ENCODE measurements around the gene DBX2. TPM values are rescaled to one million over a fixed set of nuclear protein-coding genes. Genes with fewer than 3 reads are reported as not detected.
"Not testable (repeated sequence)": the region's sequence is repeated elsewhere in the genome, so short reads cannot be mapped to it uniquely, and the experiment has no call there.

Gene DBX2
- total and polyA plus RNA-seq, 2 of the 4 experiments (the other 2 are of a cell fraction), result not detected

DNA sequence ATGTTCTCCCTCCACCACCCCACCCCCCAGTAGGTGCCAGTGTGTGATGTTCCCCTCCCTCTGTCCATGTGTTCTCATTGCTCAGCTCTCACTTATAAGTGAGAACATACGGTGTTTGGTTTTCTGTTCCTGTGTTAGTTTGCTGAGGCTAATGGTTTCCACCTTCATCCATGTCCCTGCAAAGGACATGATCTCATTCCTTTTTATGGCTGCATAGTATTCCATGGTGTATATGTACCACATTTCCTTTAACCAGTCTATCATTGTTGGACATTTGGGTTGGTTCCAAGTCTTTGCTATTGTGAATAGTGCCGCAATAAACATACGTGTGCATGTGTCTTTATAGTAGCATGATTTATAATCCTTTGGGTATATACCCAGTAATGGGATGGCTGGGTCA, 33.3 kb upstream of the DBX2 start:
- DNase-seq; H3K4ac ChIP-seq (ENCODE audit: low read depth, low read length); H3K4me1 ChIP-seq (ENCODE audit: control insufficient read depth, insufficient read depth, low read length); H3K9me3 ChIP-seq (ENCODE audit: control insufficient read depth, insufficient read depth, low read length); POLR2A ChIA-PET (ENCODE audit: unreplicated experiment); H3K23ac ChIP-seq (ENCODE audit: low read depth, low read length); H3K36me3 ChIP-seq (ENCODE audit: control insufficient read depth, insufficient read depth, low read length); H3K56ac ChIP-seq (ENCODE audit: extremely low read depth, insufficient read depth, low read length); H4K91ac ChIP-seq (ENCODE audit: insufficient read depth, low read depth, low read length); H3K79me1 ChIP-seq (ENCODE audit: low read depth in 1 of 2, low read length in 2 of 2); H3K14ac ChIP-seq (replicated peaks; ENCODE audit: low read depth, low read length); H3K27ac ChIP-seq (ENCODE audit: insufficient read depth, low read length); H2AFZ ChIP-seq (replicated peaks; ENCODE audit: low read length, poor library complexity); BruUV-seq (replicated peaks); H2BK20ac ChIP-seq (ENCODE audit: low read depth, low read length); H3K4me3 ChIP-seq (ENCODE audit: insufficient read depth, low read depth, low read length); CTCF ChIA-PET; H2BK5ac ChIP-seq (ENCODE audit: low read depth, low read length, poor library complexity, severe bottlenecking); in situ Hi-C loops (cut with MboI; ENCODE audit: low sequenced_read_pairs); H3K9ac ChIP-seq (ENCODE audit: low read depth, low read length); H2BK15ac ChIP-seq (ENCODE audit: low read depth, low read length); H2BK120ac ChIP-seq (ENCODE audit: low read depth, low read length); H4K5ac ChIP-seq (ENCODE audit: low read depth, low read length); H3K4me2 ChIP-seq (ENCODE audit: low read depth, low read length); H3K9me1 ChIP-seq (ENCODE audit: insufficient read depth, low read length); H3K27me3 ChIP-seq (ENCODE audit: control insufficient read depth, insufficient read depth, low read length); H3K18ac ChIP-seq (ENCODE audit: low read depth, low read length); intact Hi-C loops (cut with micrococcal nuclease); H2AK5ac ChIP-seq (ENCODE audit: low read depth, low read length); H4K20me1 ChIP-seq (ENCODE audit: insufficient read depth, low read length); H4K8ac ChIP-seq (ENCODE audit: low read depth in 2 of 2, low read length in 2 of 2); ATAC-seq (ENCODE audit: low read depth); H2AK9ac ChIP-seq (replicated peaks; ENCODE audit: low read depth, low read length, poor library complexity); dilution Hi-C loops (cut with HindIII; ENCODE audit: low sequenced_read_pairs, unreplicated experiment): not testable (repeated sequence)
- no CpG with 5 or more reads among the region's 3 CpGs for WGBS, 2 experiments (ENCODE audit: extremely low coverage in 2 of 2, insufficient read length in 1 of 2)

All from IMR-90 (cell line).